GM19467 (cell line): ENCODE results near the gene ITPR1.

ENCODE experiments used
- ATAC-seq: cut with Tn5 transposase; IDR thresholded peaks from one replicate; pipeline ENCODE4 v1.9.1; 2021; ENCODE audit warnings: mild to moderate bottlenecking, moderate library complexity; ENCODE audit not compliant: unreplicated experiment

Gene ITPR1

DNA sequence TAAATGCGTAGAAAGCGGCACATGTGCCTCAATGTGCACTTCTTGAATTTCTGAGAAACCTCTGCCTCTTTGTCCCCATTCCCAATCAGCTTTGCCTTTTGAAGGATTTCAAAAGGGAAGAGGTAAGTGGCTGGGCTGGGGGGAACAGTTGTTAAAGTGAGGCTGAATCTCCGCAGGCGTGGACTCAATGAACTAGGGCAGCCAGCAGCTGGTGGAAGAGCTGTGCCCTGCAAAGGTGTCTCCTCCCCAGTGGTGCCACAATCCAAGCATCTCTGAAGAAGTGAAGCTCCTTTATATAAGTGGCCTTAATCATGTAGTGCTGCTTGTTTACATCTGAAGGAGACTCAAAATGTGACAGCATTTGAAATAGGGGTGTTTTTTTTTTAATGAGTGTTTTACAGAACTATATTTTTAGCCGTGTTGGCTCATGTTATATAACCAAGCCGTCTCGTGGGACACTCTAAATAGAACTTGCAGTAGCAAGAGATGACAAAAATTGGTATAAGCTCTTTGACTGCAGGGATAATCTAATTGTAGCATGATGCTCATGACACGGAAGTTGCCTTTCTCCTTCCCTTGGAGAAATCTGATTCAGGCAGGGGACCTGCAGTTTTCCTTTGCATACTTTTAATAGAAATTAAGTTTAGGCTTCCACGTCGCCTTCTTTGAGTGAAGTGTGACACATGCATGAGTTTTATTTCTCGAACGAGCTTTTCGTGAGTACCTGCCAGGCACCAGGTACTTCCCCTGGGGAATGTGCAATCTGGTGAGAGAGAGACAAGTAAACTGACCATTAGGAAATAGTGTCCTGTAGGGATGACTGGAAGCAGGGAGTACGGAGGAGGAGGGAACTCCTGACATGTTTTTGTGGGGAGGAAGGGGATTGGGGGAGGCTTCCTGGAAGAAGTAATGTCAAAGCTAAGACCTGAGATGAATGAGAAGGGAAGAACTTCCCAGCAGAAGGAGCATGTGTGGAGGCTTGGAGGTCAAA is 306.4 kb downstream of the ITPR1 start:
- no peak for ATAC-seq

- no peak for ATAC-seq
Measured at GRCh38 chr3:4800595-4800994, 307.4 kb downstream of the ITPR1 start.

DNA sequence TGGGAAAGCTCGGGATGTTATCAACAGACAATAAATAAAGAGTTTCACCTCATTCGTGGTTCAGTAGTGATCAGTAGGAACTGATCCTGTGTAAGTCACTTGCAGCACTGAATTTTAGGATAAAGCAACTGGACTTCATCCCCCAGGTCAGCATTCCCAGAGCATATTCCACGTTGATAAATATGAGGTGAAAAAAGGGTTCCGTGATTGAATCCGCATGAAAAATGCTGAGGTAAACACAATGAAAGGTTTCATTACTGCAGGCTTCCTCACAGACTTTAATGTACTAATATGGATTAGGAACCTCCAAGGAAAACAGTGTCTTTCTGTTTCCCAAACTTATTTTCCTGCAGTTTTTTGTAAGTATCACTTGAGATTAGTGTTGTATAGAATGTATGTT is 308.7 kb downstream of the ITPR1 start:
- no peak for ATAC-seq

GRCh38 chr3:4802903-4803302 is 309.8 kb downstream of the ITPR1 start:
- no peak for ATAC-seq

DNA sequence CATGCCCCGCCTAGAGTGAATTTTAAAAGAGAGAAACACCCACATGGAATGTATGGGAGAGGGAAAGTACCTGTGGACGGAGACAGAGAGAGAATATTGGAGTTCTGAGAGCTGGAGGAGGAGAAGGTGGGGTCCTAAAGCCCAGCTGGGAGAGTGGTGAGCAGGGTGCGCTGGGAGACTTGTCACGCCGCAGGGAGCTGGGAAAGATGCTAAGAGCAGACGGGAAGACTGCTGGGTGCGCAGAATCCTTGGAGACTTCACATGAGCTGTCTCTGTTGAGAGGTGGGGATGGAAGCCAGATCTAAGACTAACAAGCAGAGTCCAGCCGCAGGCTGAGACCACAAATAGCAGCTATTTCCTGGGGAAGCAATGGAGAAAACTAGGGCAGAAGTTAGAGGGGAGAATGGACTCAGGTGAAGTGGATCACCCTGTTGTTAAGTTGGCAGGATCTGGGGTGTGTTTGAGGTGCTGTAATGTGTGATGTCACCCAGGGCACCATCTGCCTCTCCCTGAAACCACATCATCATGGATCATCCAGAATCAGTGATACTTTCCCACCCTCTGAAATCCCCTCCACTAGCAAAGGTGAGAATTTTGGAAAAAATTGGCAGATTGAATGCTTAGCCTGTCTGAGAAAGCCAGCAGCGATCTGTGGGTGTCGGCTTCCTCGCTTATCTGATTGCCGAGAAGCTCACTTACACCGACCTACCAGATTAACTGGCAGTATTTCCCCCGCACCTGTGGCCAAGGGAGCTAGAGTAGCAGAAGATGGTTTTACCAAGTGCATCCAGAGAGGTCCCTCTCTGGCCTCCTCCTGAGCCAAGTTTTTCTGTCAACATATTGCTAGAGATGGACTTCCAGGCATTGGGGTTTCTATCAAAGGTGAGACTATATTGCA is 311.3 kb downstream of the ITPR1 start:
- ATAC-seq = no peak

DNA sequence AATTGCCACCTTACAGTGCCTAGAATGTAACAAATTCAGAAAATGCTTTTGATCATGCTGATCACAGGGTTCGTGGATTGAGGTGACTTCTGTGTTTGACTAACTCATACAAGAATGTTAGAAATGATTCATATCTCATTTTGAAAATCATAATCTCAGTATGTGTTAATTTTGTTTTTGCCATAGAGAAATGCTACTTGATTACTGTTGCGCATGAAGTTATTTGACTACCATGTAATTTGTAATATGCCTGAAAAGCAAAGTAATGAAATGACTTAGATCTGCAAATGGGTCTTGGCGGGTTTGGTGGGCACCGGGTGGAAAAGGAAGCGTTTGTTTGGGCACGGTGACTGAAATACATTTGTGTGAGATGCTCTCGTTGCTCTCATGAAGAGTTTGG is 312.5 kb downstream of the ITPR1 start:
- no peak for ATAC-seq

GRCh38 chr3:4806535-4807108 is 313.5 kb downstream of the ITPR1 start:
- ATAC-seq = no peak

DNA sequence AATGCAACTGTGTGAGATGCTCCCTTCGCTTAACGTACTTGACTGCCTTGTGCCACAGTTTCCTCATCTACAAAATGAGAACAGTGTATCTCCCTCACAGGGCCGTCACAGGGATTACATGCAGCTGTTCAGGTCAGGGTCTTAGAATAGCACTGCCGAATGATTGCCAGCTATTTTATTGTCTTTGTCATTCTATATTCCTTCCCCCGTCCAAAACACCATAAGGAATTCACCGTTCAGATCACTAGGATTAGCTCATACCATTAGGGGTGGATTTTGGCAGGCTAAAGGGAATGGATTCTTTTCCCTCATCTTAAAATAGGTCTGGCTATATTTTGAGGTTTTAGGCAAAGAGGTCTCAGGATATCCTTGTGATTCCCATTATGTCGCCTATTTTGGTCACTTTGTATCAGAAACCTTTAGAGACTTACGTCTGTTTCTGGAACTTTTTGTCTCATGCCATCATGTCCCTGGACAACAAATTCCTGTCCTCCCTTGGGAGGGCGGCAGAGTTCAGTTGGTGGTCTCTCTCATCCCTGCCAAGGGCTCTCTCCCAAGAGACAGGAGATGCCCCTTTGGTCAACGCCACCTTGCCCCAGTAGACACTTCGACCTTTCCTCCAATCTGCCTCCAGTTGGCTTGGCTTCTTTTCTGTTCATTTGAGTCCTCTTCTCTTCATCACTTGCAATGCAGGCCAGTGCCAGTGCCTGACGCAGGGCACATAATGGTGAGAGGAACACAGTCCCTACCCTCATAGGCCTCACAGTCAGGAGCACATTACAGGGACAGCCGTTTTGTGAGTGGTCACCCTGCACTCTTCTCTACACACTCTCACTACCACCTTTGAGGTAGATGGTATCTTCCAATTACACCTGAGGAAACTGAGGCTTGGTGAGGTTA is 314.5 kb downstream of the ITPR1 start:
- no peak for ATAC-seq

DNA sequence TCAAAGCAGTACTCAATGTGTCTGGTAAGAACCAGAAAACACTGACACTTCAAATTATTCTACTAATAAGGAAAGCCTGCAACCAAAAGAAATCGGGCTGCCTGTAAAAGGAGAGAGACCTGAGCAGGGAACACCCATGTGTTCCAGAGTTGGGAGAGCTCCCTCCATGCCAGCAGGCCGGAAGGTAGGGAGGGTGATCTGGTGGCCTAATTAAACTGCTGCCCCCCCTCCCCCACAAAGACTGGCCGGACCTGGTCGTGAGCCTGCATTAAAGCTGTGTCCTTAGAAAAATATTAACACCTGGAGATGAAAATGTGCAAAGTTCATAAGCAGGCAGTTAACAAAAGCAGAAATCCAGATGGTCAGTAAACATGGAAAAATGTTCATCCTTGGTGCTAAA is 315.5 kb downstream of the ITPR1 start:
- no peak for ATAC-seq

DNA sequence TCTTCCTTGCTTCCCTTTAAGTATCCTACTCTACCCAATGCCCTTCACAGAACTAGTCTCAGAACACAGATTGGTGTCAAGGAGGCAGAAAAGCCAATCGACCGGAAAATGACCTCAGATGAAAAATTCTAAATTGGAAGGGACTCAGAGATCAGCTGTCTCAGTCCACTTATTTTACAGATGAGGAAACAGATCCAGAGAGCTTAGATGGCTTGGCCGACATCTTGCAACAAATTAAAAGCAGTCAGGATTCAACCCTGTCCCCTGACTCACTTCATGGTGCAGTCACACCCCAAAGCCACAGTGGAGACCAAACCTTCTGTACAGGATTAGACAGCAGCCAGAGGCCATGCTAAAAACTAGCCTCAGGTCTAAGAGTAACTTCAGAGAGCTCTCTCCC is 316.8 kb downstream of the ITPR1 start:
- ATAC-seq = no peak

- ATAC-seq = no peak
Measured at GRCh38 chr3:4812591-4812990, 319.4 kb downstream of the ITPR1 start.

- no peak for ATAC-seq
Measured at GRCh38 chr3:4813909-4814304, 320.8 kb downstream of the ITPR1 start.

- no peak for ATAC-seq
Measured at GRCh38 chr3:4814305-4814903, 321.3 kb downstream of the ITPR1 start.

DNA sequence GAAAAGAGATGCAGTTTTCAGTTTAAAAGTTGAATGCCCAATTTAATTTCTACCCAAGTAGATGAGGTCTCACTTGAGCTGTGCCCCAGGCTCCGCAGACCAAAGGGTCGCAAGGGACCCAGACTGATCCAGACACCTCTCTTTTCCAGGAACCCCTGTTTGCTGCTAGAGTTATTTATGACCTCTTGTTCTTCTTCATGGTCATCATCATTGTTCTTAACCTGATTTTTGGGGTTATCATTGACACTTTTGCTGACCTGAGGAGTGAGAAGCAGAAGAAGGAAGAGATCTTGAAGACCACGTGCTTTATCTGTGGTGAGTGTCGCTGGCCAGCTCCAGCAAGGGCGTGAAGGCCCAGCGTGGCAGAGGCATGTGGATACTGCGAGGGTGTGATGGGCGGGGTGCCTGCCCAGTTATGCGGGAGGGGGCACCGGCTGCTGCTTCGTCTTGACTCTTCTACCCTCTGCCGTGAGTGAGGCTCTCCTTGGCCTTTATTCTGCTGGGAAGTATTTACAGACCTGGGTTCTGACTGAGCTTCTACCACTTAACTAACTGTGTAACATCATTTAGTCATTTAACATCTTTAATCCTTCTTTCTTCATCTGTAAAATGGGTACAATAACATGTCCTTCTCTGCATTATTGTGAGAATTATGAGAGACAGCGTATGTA is 321.9 kb downstream of the ITPR1 start:
- no peak for ATAC-seq

GRCh38 chr3:4816306-4816705 is 323.2 kb downstream of the ITPR1 start:
- ATAC-seq = no peak

- no peak for ATAC-seq
Measured at GRCh38 chr3:4816718-4817117, 323.6 kb downstream of the ITPR1 start.

DNA sequence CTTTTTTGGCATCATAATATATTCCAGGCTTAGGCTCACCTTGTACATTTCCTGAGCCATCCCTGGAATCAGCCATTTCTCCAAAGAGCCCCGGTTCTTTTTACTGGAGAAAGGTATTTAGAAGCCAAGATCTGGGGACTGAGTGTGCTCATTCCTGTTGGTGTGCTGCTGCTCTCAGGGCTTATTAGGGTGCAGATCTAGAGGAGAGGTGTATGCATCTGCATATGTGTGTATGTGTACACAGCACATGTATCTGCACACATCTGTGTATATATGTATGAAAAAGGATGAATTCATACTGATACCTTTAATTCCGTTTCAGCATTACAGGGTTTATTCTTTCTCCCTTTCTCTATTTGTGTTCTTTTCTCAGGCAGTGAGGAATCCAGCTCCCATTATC is 324.0 kb downstream of the ITPR1 start:
- no peak for ATAC-seq

DNA sequence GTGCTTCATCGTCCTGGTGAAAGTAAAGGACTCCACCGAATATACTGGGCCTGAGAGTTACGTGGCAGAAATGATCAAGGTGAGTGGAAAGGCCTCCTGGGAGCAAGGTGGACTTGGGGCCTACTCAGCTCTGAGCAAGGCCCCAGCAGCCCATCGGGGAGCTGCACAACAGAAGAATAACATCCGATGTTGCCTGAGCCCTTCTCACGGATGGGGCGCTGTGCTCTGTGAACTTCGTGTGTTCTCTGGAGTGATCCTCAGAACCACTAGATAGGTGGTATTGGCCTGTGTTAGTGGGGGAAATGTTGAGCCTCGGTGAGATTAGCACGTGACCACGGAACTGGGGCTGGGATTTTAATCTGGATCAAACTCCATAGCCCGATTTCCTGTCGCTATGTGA is 325.0 kb downstream of the ITPR1 start:
- ATAC-seq = no peak

- no peak for ATAC-seq
Measured at GRCh38 chr3:4818986-4819693, 326.0 kb downstream of the ITPR1 start.
